ENCODE results near the gene CLOCK.
"Not testable (repeated sequence)": the region's sequence is repeated elsewhere in the genome, so short reads cannot be mapped to it uniquely, and the experiment has no call there.

Gene CLOCK, protein sequence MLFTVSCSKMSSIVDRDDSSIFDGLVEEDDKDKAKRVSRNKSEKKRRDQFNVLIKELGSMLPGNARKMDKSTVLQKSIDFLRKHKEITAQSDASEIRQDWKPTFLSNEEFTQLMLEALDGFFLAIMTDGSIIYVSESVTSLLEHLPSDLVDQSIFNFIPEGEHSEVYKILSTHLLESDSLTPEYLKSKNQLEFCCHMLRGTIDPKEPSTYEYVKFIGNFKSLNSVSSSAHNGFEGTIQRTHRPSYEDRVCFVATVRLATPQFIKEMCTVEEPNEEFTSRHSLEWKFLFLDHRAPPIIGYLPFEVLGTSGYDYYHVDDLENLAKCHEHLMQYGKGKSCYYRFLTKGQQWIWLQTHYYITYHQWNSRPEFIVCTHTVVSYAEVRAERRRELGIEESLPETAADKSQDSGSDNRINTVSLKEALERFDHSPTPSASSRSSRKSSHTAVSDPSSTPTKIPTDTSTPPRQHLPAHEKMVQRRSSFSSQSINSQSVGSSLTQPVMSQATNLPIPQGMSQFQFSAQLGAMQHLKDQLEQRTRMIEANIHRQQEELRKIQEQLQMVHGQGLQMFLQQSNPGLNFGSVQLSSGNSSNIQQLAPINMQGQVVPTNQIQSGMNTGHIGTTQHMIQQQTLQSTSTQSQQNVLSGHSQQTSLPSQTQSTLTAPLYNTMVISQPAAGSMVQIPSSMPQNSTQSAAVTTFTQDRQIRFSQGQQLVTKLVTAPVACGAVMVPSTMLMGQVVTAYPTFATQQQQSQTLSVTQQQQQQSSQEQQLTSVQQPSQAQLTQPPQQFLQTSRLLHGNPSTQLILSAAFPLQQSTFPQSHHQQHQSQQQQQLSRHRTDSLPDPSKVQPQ

DNA sequence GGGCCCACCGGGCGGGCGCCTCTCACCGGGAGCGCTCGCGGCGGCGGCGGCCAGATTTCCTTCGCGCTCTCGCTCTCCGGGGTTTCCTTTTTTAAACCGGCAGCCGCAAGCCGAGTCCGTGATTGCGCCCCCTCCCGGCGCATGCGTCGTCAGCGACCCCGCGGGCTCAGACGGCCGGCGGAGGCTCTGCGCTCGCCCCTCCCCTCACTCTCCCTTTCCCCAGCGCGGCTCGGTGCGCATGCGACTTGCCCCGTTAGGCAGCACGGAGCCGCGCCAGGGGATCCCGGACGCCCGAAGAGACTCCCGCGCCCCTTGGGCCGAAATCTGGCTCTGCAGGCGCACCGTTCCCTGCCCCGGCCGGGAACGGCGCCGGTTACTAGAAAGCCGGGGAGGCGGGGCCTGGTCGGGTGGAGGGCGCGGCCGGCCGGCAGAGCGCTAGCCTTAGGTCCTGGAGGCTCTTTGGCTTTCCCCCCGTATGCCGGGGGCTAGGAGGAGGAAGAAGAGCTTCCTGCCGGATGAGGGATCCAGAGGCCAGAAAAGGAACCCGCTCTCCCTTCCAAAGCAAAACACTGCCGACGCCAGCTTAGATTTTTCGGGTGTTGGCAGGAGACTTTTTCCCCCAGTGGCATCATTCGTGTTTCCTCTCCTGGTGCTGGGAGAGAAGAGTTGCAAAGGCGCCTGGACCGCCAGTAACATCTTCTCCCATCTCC is at the start of gene CLOCK:
Gene CLOCK (minus strand): TSS at position 154 of the 710 bp plus-strand sequence. CDS start 64,124 bp downstream, outside the sequence.
- DNase-seq: peak; percentile 52

DNA sequence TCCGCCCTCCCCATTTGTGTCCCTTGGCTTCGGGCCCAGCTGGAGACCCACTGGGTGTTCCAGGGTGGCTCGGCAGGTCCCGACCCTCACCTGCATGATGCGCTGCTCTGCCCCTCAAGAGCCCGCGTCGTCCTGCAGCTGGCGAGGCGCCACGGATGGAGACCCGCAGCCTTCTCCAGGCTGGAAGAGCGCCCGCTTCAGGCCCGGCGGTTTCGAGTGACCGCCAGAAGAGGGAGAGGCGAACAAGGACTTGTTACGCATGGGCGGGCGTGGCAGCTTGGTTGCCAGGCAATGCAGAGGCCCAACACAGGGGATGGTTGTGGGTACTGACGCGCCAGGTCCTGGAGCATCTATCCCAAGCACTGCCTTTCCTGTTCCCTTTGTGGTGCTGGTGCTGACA is 45.3 kb upstream of the CLOCK start, which contains the start of gene PDCL2:
Gene PDCL2 (minus strand): TSS at position 232 of the 400 bp plus-strand sequence. CDS start 136 bp downstream, at position 96.
- DNase-seq: no peak

DNA sequence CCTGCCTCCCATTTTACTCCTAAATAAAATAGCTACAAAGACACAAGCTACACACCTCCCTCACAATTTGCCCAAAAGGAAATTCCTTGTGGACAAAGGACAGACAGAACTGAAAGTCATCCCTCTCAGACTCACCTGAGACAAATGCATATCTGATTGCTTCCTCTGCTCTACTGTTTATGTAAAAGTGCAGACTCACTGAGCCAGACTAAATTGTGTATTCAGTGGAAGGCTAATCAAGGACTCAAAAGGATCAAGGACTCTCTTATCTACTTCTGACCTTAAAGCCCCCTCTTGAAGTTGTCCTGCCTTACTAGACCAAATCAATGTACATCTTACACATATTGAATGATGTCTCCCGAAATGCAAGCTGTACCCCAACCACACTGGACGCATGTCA is 41.5 kb upstream of the CLOCK start:
- no peak for DNase-seq

GRCh38 chr4:55582773-55583172 is 36.1 kb upstream of the CLOCK start:
- DNase-seq: not testable (repeated sequence)

- no peak for DNase-seq
Measured at GRCh38 chr4:55578341-55579010, 31.8 kb upstream of the CLOCK start.

GRCh38 chr4:55575513-55575912 is 28.8 kb upstream of the CLOCK start:
- DNase-seq: no peak

DNA sequence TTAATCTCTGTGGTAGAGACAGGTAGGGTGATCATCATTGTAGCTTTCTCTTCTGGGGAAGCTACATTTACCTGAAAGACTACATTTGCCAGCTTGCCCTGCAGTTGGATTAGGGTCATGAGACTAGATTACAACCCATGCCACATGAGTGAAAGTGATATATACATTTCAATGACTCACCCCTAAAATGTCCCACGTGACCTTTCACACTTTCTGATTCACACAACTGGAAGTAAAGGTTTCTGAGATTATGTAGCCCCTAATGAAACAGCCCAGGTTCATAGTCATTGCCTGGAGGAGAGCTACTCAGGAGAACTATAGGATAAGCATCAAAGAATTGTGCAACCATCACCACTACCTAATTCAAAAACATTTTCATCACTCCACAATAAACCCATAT is 27.5 kb upstream of the CLOCK start:
- DNase-seq: no peak

GRCh38 chr4:55571806-55572205 is 25.1 kb upstream of the CLOCK start:
- no peak for DNase-seq

DNA sequence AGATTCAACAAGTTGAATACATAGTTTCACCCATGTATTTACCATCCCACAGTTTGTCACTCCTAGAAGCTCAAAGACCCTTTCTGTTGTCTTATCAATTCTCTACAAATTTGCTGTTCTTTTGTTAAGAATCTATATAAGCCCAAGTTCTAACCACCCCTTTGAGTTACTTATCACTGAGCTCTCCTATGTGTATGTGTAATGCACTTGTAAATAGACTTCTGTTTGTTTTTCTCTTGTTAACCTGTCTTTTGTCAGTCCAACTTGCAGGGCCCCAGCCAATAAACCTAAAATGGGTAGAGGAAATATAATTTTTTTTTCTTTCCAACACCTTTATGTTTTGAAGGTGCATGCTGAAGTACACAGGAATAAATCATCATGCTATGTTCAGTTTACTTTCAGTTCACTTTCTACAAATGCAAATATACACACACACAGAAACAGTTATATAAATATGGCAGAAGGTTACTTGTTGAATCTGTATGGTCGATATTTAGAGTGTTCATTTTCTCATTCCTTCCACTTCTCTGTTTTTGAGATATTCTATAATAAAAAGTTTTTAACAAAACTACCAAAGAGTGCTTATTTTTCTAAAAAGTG is 22.3 kb upstream of the CLOCK start:
- DNase-seq: no peak

GRCh38 chr4:55561889-55562288 is 15.2 kb upstream of the CLOCK start:
- DNase-seq: no peak

GRCh38 chr4:55560096-55560495 is 13.4 kb upstream of the CLOCK start:
- no peak for DNase-seq

GRCh38 chr4:55554453-55555030 is 7.8 kb upstream of the CLOCK start:
- DNase-seq: no peak

- DNase-seq: no peak
Measured at GRCh38 chr4:55553441-55554201, 6.9 kb upstream of the CLOCK start.

GRCh38 chr4:55551964-55552363 is 5.3 kb upstream of the CLOCK start:
- not testable (repeated sequence) for DNase-seq

DNA sequence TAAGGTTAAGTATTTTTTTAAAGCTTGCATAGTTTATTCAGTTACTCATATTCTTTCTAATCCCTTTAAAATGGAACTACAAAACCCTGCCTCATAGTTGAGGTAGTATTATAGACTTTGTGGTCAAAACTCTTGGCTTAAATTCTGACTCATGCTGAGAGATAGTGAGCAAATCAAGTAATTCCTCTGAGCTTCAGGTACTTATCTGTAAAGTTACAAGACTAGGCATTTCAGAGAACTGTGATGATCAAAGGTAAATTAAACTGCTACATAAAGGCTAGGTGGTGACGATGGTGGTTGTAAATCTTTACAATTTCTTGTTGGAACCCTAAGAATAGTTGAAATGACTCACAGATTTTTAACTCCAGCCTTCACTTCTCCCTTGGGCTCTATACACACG is 3.2 kb upstream of the CLOCK start:
- DNase-seq: no peak

GRCh38 chr4:55547918-55548317 is 1.2 kb upstream of the CLOCK start:
- no peak for DNase-seq

DNA sequence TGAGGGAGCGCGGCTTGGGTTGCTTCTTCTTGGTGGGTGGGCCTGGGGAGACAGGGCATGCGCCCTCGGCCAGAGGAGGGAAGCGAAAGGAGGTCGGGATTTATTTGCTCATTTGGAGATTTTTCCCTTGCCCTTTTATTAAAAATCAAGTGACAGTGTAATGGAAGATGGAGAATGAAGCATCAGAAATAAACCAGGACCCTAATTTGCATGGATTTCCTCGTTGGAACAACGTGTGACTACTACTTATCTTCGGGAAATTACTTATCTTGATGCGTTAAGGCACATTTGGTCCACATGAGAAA is 709 bp upstream of the CLOCK start:
- no peak for DNase-seq

- DNase-seq: no peak
Measured at GRCh38 chr4:55546506-55546755, 278 bp downstream of the CLOCK start.

- peak; percentile 33 for DNase-seq
Measured at GRCh38 chr4:55545641-55546505, 836 bp downstream of the CLOCK start.

- no peak for DNase-seq
Measured at GRCh38 chr4:55545151-55545550, 1.6 kb downstream of the CLOCK start.

GRCh38 chr4:55543858-55544257 is 2.9 kb downstream of the CLOCK start:
- DNase-seq: no peak
